GM19238 (cell line): ENCODE data around the gene IL7R.

ENCODE experiments used
- DNase-seq: peaks from one replicate; pipeline ENCODE4 v3.0.0; 2011; ENCODE audit warnings: low spot score; ENCODE audit not compliant: insufficient read length

Gene IL7R

GRCh38 chr5:35856765-35857351 is at the start of gene IL7R:
IL7R (plus strand) TSS chr5:35856891; CDS start chr5:35856978, 87 bp downstream.
- DNase-seq = no peak

- DNase-seq = no peak
Observed at GRCh38 chr5:35810601-35811000, 46.1 kb upstream of the IL7R start.

GRCh38 chr5:35811108-35811741 is 45.5 kb upstream of the IL7R start:
- DNase-seq = no peak

- no peak for DNase-seq
Observed at GRCh38 chr5:35813521-35813920, 43.2 kb upstream of the IL7R start.

- DNase-seq = no peak
Observed at GRCh38 chr5:35815089-35815936, 41.4 kb upstream of the IL7R start.

GRCh38 chr5:35816881-35817521 is 39.7 kb upstream of the IL7R start:
- no peak for DNase-seq

GRCh38 chr5:35819026-35819425 is 37.7 kb upstream of the IL7R start:
- DNase-seq = no peak

GRCh38 chr5:35819668-35820067 is 37.0 kb upstream of the IL7R start:
- no peak for DNase-seq

GRCh38 chr5:35820735-35821134 is 36.0 kb upstream of the IL7R start:
- DNase-seq = no peak

GRCh38 chr5:35821513-35821912 is 35.2 kb upstream of the IL7R start:
- no peak for DNase-seq

- DNase-seq = no peak
Observed at GRCh38 chr5:35822511-35822910, 34.2 kb upstream of the IL7R start.

GRCh38 chr5:35823347-35824098 is 33.2 kb upstream of the IL7R start:
- DNase-seq = no peak

- DNase-seq = no peak
Observed at GRCh38 chr5:35826056-35826455, 30.6 kb upstream of the IL7R start.

GRCh38 chr5:35826554-35826953 is 30.1 kb upstream of the IL7R start:
- no peak for DNase-seq

- no peak for DNase-seq
Observed at GRCh38 chr5:35828082-35828598, 28.6 kb upstream of the IL7R start.

- no peak for DNase-seq
Observed at GRCh38 chr5:35830587-35830986, 26.1 kb upstream of the IL7R start.

- DNase-seq = no peak
Observed at GRCh38 chr5:35832762-35833161, 23.9 kb upstream of the IL7R start.

- DNase-seq = no peak
Observed at GRCh38 chr5:35833224-35833623, 23.5 kb upstream of the IL7R start.

GRCh38 chr5:35835796-35836742 is 20.6 kb upstream of the IL7R start:
- no peak for DNase-seq
